Prostate gland (tissue), 2 donors: Measurements from ENCODE around the gene NEMP2.

Experiments
- CTCF ChIP-seq, 4 experiments: fragments of 200-600 bp in 2 of 4; fragments of 450-650 bp in 2 of 4; sonication (generic) in 2 of 4; IDR thresholded peaks; 1 replicate in 3 of 4; 2 replicates in 1 of 4; pipeline ENCODE4 v1.5.1; 2016 to 2019; ENCODE audit warnings: antibody characterized with exemption in 4 of 4, mild to moderate bottlenecking in 2 of 4, moderate library complexity in 2 of 4
- POLR2A ChIP-seq: fragments of 450-650 bp; IDR thresholded peaks from one replicate; pipeline ENCODE4 v1.6.1; 2016; ENCODE audit warnings: antibody characterized with exemption, mild to moderate bottlenecking
- POLR2AphosphoS5 ChIP-seq: sonication (generic); formaldehyde crosslinking; IDR thresholded peaks from one replicate; pipeline ENCODE4 v1.6.1; 2017; ENCODE audit warnings: antibody characterized with exemption

DNA sequence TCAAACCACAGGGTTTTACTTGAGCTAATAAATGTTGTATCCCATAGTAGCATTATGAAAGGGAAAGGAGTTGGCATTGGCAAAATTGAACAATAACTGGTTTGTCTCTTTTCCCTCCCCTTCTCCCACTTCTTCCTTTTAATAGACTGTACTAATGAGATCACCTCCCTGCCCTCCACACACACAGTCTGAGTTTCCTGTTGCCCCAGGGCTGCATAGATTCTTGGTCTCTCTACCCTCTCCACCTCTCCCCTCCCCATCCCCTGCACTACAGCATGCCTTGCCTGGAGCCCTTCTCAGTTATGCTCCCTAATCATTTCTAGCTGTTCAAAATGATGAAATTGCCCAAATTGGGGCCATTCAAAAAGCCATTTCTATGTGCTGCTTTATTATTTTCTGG is 37.2 kb upstream of the NEMP2 start:
- TF ChIP-seq CTCF (IDR thresholded peaks at IDR 0.05) (no peak), POLR2AphosphoS5 (no peak), POLR2A (no peak)
